ENCODE measurements around the gene CENATAC. TPM values are rescaled to one million over a fixed set of nuclear protein-coding genes. Genes with fewer than 3 reads are reported as not detected.

Gene CENATAC
- total RNA-seq, 1 experiment from 2014 or later: 185 TPM

DNA sequence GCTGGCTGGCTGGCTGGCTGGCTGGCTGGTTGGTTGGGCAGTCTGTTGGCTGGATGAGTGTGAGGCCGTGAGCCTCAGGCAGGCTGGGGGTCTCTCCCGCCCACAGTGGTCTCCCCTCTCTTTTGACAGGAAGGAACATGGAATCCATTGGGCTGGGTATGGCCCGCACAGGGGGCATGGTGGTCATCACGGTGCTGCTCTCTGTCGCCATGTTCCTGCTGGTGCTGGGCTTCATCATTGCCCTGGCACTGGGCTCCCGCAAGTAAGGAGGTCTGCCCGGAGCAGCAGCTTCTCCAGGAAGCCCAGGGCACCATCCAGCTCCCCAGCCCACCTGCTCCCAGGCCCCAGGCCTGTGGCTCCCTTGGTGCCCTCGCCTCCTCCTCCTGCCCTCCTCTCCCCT, 40.0 kb upstream of the CENATAC start:
- H3K9me3 Mint-ChIP-seq (ENCODE audit: unreplicated experiment): no peaks in the 10 kb centered on the region
- H3K27ac Mint-ChIP-seq (ENCODE audit: unreplicated experiment): no peak overlapping the region
- TF ChIP-seq, protein P1, sequence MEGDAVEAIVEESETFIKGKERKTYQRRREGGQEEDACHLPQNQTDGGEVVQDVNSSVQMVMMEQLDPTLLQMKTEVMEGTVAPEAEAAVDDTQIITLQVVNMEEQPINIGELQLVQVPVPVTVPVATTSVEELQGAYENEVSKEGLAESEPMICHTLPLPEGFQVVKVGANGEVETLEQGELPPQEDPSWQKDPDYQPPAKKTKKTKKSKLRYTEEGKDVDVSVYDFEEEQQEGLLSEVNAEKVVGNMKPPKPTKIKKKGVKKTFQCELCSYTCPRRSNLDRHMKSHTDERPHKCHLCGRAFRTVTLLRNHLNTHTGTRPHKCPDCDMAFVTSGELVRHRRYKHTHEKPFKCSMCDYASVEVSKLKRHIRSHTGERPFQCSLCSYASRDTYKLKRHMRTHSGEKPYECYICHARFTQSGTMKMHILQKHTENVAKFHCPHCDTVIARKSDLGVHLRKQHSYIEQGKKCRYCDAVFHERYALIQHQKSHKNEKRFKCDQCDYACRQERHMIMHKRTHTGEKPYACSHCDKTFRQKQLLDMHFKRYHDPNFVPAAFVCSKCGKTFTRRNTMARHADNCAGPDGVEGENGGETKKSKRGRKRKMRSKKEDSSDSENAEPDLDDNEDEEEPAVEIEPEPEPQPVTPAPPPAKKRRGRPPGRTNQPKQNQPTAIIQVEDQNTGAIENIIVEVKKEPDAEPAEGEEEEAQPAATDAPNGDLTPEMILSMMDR (IDR thresholded peaks at IDR 0.05; ENCODE audit: insufficient read depth in 1 of 2, low read depth in 1 of 2, low read length in 1 of 2, severe bottlenecking in 1 of 2, unreplicated experiment in 1 of 2): no peak
- peaks cover 12% of the 10 kb centered on the region for H3K4me1 Mint-ChIP-seq (ENCODE audit: low read depth, unreplicated experiment)
- no peaks in the 10 kb centered on the region; the same call in 1 of the 2 replicates for H3K9me3 ChIP-seq
- DNase-seq: no peak
- no peaks in the 10 kb centered on the region for H3K27me3 Mint-ChIP-seq (ENCODE audit: insufficient read depth, unreplicated experiment)
- no TSS peak for BruUV-seq (replicated peaks)
- no peaks in the 10 kb centered on the region for H3K27me3 ChIP-seq (replicated peaks; ENCODE audit: control insufficient read depth, insufficient read depth, low read length)
- intact Hi-C loops (cut with micrococcal nuclease; ENCODE audit: unreplicated experiment): no loop called here
- no peak overlapping the region for H3K4me3 Mint-ChIP-seq (ENCODE audit: unreplicated experiment)
- peaks cover 15% of the 10 kb centered on the region for H3K4me1 ChIP-seq
- H3K36me3 ChIP-seq (ENCODE audit: control insufficient read depth, insufficient read depth, low read length): no peaks in the 10 kb centered on the region
- CTCF ChIA-PET: interaction anchor here (0.5 to 2.0 kb wide), 4 partner anchors 10 to 295 kb away, joined by 3 to 14 read pairs (median 4); no protein-coding TSS in a partner anchor
- no peak overlapping the region for H3K4me3 ChIP-seq (ENCODE audit: low read depth, low read length)
- POLR2A ChIA-PET: no interaction called here
- no peaks in the 10 kb centered on the region for H3K36me3 Mint-ChIP-seq (ENCODE audit: insufficient read depth, unreplicated experiment)

DNA sequence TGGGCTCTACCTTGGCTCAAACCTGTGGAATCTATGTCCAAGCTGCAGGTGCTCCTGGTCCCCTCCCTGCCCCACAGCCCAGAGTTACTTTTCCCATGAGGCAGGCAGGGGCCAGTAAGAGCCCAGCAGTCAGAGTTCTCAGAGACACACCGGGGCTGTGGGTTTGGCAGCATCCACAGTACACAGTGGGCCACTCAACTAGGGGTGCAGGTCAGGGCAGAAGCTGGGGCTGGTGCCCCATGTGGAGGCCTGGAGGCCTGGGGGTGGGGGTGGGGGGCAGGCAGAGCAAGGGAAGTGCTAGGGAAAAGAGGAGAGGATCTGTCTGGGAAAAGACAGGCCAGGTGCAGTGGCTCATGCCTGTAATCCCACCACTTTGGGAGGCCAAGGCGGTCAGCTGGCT, 39.4 kb upstream of the CENATAC start:
- Mint-ChIP-seq H3K9me3 (ENCODE audit: unreplicated experiment) (no peaks in the 10 kb centered on the region), H3K4me3 (ENCODE audit: unreplicated experiment) (no peak overlapping the region), H3K4me1 (ENCODE audit: low read depth, unreplicated experiment) (peaks cover 10% of the 10 kb centered on the region), H3K27me3 (ENCODE audit: insufficient read depth, unreplicated experiment) (no peaks in the 10 kb centered on the region), H3K36me3 (ENCODE audit: insufficient read depth, unreplicated experiment) (no peaks in the 10 kb centered on the region), H3K27ac (ENCODE audit: unreplicated experiment) (no peak overlapping the region)
- TF ChIP-seq, protein P1 (IDR thresholded peaks at IDR 0.05; ENCODE audit: insufficient read depth in 1 of 2, low read depth in 1 of 2, low read length in 1 of 2, severe bottlenecking in 1 of 2, unreplicated experiment in 1 of 2): no peak
- BruUV-seq (replicated peaks): no TSS peak
- Histone ChIP-seq H3K27me3 (replicated peaks; ENCODE audit: control insufficient read depth, insufficient read depth, low read length) (no peaks in the 10 kb centered on the region), H3K4me3 (ENCODE audit: low read depth, low read length) (no peak overlapping the region), H3K4me1 (peaks cover 15% of the 10 kb centered on the region), H3K9me3 (no peaks in the 10 kb centered on the region; the same call in 1 of the 2 replicates), H3K36me3 (ENCODE audit: control insufficient read depth, insufficient read depth, low read length) (no peaks in the 10 kb centered on the region)
- CTCF ChIA-PET: interaction anchor here (1.0 kb wide), 1 partner anchor 28 kb away, joined by 3 read pairs; no protein-coding TSS in a partner anchor
- DNase-seq: no peak
- intact Hi-C loops (cut with micrococcal nuclease; ENCODE audit: unreplicated experiment): no loop called here
- POLR2A ChIA-PET: no interaction called here

DNA sequence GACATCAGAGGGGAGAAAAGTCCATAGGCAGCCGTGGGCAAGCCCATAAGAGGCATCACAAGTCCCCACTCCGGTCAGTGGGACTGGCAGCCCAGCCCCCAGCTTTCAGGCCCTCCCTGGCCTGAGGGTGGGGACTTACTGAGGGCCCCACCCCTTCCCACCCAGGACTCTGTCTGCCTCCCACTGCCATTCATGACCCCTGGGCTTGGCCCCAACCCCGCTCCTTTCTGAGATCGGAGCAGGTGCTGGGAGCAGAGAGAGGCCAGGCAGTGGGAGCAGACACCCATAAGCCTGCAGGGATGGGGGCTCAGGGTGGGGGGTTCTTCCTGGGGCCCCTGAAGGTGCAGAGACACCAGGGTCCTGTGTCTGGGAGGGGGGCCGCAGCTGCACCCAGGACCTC, 36.7 kb upstream of the CENATAC start:
- BruUV-seq (replicated peaks): no TSS peak
- Histone ChIP-seq H3K4me3 (ENCODE audit: low read depth, low read length) (no peak overlapping the region), H3K27me3 (replicated peaks; ENCODE audit: control insufficient read depth, insufficient read depth, low read length) (no peaks in the 10 kb centered on the region), H3K4me1 (peaks cover 5% of the 10 kb centered on the region; the same call in 1 of the 2 replicates), H3K36me3 (ENCODE audit: control insufficient read depth, insufficient read depth, low read length) (no peaks in the 10 kb centered on the region), H3K9me3 (no peaks in the 10 kb centered on the region; the same call in 1 of the 2 replicates)
- TF ChIP-seq, protein P1 (IDR thresholded peaks at IDR 0.05; ENCODE audit: insufficient read depth in 1 of 2, low read depth in 1 of 2, low read length in 1 of 2, severe bottlenecking in 1 of 2, unreplicated experiment in 1 of 2): no peak
- ChIA-PET POLR2A (no interaction called here), CTCF (interaction anchor here (0.6 to 0.7 kb wide), 2 partner anchors 170 to 172 kb away, joined by 3 to 5 read pairs; no protein-coding TSS in a partner anchor)
- no peaks in the 10 kb centered on the region for H3K4me1 Mint-ChIP-seq (ENCODE audit: low read depth, unreplicated experiment)
- no peaks in the 10 kb centered on the region for H3K27me3 Mint-ChIP-seq (ENCODE audit: insufficient read depth, unreplicated experiment)
- no peak overlapping the region for H3K27ac Mint-ChIP-seq (ENCODE audit: unreplicated experiment)
- H3K9me3 Mint-ChIP-seq (ENCODE audit: unreplicated experiment): no peaks in the 10 kb centered on the region
- intact Hi-C loops (cut with micrococcal nuclease; ENCODE audit: unreplicated experiment): no loop called here
- H3K36me3 Mint-ChIP-seq (ENCODE audit: insufficient read depth, unreplicated experiment): no peaks in the 10 kb centered on the region
- no peak for DNase-seq
- no peak overlapping the region for H3K4me3 Mint-ChIP-seq (ENCODE audit: unreplicated experiment)

Measured in Caco-2 (cell line).